GM19397 (cell line): ENCODE measurements around the gene SHB.

Experiments
- ATAC-seq: cut with Tn5 transposase; IDR thresholded peaks from one replicate; pipeline ENCODE4 v1.9.1; 2021; ENCODE audit warnings: mild to moderate bottlenecking, moderate library complexity; ENCODE audit not compliant: unreplicated experiment

SHB gene, protein sequence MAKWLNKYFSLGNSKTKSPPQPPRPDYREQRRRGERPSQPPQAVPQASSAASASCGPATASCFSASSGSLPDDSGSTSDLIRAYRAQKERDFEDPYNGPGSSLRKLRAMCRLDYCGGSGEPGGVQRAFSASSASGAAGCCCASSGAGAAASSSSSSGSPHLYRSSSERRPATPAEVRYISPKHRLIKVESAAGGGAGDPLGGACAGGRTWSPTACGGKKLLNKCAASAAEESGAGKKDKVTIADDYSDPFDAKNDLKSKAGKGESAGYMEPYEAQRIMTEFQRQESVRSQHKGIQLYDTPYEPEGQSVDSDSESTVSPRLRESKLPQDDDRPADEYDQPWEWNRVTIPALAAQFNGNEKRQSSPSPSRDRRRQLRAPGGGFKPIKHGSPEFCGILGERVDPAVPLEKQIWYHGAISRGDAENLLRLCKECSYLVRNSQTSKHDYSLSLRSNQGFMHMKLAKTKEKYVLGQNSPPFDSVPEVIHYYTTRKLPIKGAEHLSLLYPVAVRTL

GRCh38 chr9:38068701-38069628 is at the start of gene SHB:
Gene SHB (minus strand): TSS chr9:38069227. CDS start chr9:38068645, 582 bp downstream.
- peak; percentile 55 for ATAC-seq

GRCh38 chr9:38117651-38118050 is 48.6 kb upstream of the SHB start:
- ATAC-seq = no peak

DNA sequence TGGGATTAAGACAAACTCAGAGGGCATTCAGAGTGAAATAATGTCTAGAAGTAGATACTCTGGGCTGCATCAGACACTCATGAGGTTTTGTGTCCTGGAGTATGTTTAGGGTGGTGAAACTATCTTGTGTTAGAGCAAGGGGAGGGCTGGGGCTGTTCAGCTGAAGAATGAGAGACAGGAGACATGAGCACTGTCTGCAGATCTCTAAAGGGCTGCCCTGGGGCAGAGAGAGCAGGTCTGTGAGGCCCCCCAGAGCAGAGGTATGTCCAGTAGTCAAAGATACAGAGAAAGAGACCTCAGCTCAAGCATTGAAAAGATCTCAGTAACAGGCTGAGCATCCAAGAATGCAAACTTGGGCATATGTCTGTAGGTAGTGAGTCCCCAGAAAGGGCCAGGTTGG is 45.9 kb upstream of the SHB start:
- no peak for ATAC-seq

DNA sequence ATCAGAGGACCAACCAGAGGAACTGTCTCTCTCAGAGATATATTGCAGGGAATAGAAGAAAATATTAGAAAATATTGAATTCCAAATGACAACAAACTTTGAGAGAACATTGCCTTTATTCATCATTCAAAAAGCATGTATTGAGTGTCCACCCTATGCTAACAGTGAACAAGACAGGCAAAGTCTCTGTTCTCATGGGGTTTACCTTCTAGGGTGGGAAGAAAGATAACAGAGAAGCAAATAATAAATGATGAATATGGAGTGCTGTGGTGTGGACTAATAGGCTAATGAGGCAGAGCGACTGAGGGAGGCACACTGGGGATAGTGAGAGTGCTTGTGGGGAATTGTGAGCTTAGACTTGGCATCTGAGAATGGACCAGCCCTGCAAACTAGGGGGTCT is 43.4 kb upstream of the SHB start:
- no peak for ATAC-seq

DNA sequence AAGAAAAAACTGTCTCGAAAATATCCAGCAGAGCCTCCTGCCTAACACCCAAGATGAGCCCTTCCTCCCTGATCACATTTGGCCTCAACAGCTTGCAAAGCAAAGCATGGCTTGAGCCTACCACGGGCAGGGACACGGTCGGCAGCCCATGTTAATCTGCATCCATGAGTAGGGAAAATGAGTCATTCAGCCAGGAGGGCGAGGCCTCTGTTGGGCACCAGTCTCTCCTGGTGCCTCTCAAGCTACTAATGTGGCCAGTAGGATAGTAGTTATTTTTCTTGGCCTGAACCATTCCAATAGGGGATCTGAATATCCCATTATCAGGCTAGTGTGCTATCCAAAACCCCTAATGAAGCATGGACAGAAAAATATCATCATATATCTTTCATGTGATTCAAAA is 43.0 kb upstream of the SHB start:
- no peak for ATAC-seq

DNA sequence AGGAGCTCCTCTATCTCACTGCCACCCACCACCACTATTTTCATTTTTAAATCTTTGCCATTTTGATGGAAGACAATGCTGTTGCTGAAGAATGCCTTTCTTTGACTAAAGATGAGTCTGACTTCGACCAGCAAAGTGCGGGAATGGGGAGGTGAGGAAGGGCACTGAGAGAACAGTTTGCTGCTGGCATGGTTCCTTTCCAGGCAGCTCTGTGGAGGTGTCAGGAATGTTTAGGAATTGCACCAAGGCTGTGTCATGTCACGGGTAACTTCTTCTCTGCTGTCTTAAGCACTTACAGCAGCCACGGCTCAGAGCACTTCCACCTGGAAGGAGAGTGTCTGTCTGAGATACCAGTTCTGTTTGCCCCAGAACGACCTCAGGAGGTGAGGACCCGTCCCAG is 41.4 kb upstream of the SHB start:
- no peak for ATAC-seq

GRCh38 chr9:38109601-38110000 is 40.6 kb upstream of the SHB start:
- ATAC-seq = no peak

- ATAC-seq = no peak
Measured at GRCh38 chr9:38108326-38108725, 39.3 kb upstream of the SHB start.

GRCh38 chr9:38107811-38108304 is 38.8 kb upstream of the SHB start:
- ATAC-seq = no peak

DNA sequence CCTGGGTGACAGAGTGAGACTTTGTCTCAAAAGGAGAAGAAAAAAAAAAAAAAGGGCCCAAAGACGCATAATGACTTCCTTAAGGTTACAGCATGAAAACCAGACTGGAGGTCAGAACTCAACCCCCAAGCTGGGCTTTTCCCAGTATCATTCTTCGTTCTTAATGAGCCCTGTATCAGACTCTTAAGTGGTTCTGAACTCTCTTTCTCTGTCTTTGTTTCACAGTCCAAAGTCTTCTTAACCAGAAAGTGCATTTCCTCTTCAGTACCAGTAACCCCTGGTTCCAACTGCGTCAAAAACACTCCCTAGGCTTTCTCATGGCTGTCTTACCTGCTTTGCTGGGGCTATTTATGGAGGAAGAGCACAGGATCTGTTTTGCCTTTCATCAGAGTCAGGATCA is 38.4 kb upstream of the SHB start:
- ATAC-seq = no peak

GRCh38 chr9:38106488-38106887 is 37.5 kb upstream of the SHB start:
- ATAC-seq = no peak

DNA sequence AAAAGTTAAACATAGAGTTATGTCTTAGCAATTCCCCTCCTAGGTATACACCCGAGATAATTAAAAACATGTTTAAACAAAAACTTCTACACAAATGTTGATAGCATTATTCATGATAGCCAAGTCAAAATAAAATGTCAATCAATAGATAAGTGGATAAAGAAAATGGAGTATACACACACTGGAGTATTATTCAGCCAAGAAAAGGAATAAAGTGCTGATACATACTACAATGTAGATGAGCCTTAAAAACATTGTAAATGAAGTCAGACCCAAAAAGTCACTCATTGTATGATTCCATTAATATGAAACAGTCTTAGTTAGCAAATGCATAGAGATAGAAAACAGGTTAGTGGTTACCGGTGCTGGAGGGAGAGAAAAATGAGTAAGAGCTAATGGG is 34.3 kb upstream of the SHB start:
- ATAC-seq = no peak

DNA sequence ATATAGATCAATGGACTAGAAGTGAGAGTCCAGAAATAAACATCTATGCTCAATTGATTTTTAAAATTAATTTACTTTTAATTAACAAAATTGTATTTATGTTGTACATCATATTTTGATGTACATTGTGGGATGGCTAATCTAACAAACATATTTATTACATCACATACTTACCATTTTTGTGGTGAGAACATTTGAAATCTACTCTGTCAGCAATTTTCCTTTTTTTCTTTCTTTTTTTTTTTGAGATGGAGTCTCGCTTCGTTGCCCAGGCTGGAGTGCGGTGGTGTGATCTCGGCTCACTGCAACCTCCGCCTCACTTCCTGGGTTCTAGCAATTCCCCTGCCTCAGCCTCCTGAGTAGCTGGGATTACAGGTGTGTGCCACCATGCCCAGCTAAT is 32.4 kb upstream of the SHB start:
- no peak for ATAC-seq

- no peak for ATAC-seq
Measured at GRCh38 chr9:38096238-38096805, 27.3 kb upstream of the SHB start.

DNA sequence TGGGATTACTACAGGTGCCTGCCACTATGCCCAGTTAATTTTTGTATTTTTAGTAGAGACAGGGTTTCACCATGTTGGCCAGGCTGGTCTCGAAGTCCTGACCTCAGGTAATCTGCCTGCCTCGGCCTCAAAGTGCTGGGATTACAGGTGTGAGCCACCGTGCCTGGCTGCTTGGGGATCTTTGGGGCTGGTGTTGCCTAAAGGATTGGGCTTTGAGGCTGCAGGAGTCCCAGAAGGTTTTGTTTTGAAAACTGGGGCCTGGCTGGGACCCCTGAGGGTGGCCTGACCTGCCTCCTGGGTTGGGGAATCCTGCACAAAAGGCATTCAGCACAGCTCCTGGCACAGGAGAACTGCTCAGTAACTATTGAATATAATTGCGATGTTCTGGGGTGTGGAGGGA is 25.1 kb upstream of the SHB start:
- no peak for ATAC-seq

- ATAC-seq = no peak
Measured at GRCh38 chr9:38092656-38093055, 23.6 kb upstream of the SHB start.

GRCh38 chr9:38092200-38092524 is 23.1 kb upstream of the SHB start:
- peak; percentile 41 for ATAC-seq

DNA sequence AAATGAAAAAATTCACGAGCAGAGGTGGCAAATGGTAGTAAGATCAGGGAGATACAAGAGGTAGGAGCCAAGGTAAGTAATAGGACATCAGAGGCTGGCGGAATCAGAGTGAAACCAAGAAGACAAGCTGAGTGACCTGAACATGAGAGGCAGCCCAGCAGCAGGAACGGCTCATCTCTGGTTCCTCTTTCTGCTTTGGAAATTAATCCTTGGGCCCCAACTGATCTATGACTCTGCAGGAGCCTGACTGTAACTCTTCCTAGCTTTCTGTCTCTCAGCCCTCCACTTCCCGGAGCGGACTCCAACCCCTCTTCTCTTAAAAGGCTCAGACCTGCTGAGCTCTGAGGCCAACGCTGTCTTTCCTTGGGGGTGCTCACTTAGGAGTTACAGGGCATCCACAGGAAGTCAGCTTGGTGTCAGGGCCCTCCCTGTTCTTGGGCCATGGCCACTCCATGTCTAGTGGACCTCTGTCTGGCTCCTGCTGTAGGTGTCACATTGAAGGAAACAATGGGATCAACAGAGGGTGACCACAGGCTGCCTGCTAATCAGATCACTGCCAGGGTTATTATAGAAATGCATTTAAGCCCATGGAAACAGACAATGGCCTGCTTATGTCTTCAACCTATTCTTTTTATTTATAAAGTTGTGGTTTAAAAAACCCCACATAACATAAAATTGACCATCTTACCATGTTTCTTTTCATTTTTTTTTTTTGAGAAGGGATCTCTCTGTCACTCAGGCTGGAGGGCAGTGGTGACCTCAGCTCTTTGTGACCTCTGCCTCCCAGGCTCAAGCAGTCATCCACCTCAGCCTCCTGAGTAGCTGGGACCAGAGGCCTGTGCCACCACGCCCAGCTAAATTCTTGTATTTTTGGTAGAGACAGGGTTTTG is 22.5 kb upstream of the SHB start:
- peak; percentile 39 for ATAC-seq

- no peak for ATAC-seq
Measured at GRCh38 chr9:38090170-38090569, 21.1 kb upstream of the SHB start.

DNA sequence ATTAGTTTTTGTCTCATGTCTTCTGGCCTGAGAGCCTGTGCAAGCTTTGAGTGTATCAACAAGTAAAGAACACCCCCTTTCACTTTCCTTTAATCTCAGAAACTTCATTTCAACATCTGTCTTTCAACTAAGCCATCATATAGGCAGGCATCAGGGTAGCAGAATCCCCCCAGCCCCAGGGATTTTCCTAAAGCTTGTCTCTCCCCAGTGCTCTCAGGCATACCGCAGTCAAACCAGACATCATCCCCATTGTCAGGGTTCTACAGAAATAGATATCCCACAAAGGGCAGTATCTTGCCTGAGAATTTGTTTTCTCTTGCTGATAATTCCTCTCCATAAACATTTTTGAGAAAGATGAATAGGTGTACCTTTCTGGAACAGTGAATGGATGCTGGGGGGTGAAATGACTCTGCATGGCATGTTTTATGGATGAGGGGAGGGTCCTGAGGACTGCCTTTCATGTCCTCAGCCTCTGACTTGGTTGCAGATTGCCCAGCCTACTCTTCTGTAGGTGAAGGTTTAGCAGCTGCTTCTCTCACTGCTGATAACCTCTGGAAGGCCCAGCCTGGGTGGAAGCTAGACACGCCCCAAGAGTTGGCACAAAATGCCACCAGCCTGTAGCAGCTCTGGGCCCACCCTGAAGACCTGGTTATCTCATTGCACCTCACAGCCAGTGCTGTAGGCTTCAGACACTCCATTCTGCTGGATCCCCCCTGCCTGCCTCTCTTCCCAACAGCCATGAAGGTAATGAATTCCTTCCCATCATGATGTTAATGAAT is 20.5 kb upstream of the SHB start:
- no peak for ATAC-seq
